Ishikawa (cell line): ENCODE results near the gene TRAPPC3L.

ENCODE experiments used
- CEBPB ChIP-seq: IDR thresholded peaks from 2 replicates; pipeline ENCODE4 v1.6.1; 2012
- CREB1 ChIP-seq: IDR thresholded peaks from 2 replicates; pipeline ENCODE4 v1.6.1; 2012; ENCODE audit warnings: low read depth
- EGR1 ChIP-seq: IDR thresholded peaks from 2 replicates; pipeline ENCODE4 v1.6.1; 2012
- EP300 ChIP-seq: IDR thresholded peaks from 2 replicates; pipeline ENCODE4 v1.6.1; 2012; ENCODE audit warnings: borderline replicate concordance
- FOXM1 ChIP-seq: IDR thresholded peaks from 2 replicates; pipeline ENCODE4 v1.6.1; 2012; ENCODE audit warnings: low read depth, borderline replicate concordance
- MAX ChIP-seq: IDR thresholded peaks from 2 replicates; pipeline ENCODE4 v1.6.1; 2012
- NFIC ChIP-seq: IDR thresholded peaks from 2 replicates; pipeline ENCODE4 v1.6.1; 2012
- RAD21 ChIP-seq: IDR thresholded peaks from 2 replicates; pipeline ENCODE4 v1.6.1; 2012; ENCODE audit warnings: low read depth
- REST ChIP-seq: IDR thresholded peaks from 2 replicates; pipeline ENCODE4 v1.6.1; 2012; ENCODE audit warnings: low read depth, mild to moderate bottlenecking
- TAF1 ChIP-seq: IDR thresholded peaks from 2 replicates; pipeline ENCODE4 v1.6.1; 2012; ENCODE audit warnings: low read depth, mild to moderate bottlenecking
- TCF12 ChIP-seq: IDR thresholded peaks from 2 replicates; pipeline ENCODE4 v1.6.1; 2012; ENCODE audit warnings: low read depth
- TEAD4 ChIP-seq: IDR thresholded peaks from 2 replicates; pipeline ENCODE4 v1.6.1; 2012
- USF1 ChIP-seq: IDR thresholded peaks from 2 replicates; pipeline ENCODE4 v1.6.1; 2012
- YY1 ChIP-seq: IDR thresholded peaks from 2 replicates; pipeline ENCODE4 v1.6.1; 2012; ENCODE audit warnings: low read depth
- ZBTB7A ChIP-seq: IDR thresholded peaks from 2 replicates; pipeline ENCODE4 v1.6.1; 2012; ENCODE audit warnings: low read depth

Gene TRAPPC3L

GRCh38 chr6:116472706-116473105 is 72.8 kb downstream of the TRAPPC3L start:
- TF ChIP-seq RAD21, result no peak
- no peak for TF ChIP-seq ZBTB7A
- no peak for TF ChIP-seq TCF12
- TF ChIP-seq CEBPB, result no peak

- TF ChIP-seq FOXM1 (no peak), EGR1 (no peak), EP300 (no peak), USF1 (no peak), REST (no peak), CREB1 (no peak), TCF12 (no peak), TEAD4 (no peak), YY1 (no peak), CEBPB (no peak), MAX (no peak), TAF1 (no peak), ZBTB7A (no peak), RAD21 (no peak), NFIC (no peak)
These were observed 74.0 kb downstream of the TRAPPC3L start for GRCh38 chr6:116471531-116471930.

- TF ChIP-seq TAF1, result no peak
- TF ChIP-seq TCF12, result no peak
These were observed 77.2 kb downstream of the TRAPPC3L start for GRCh38 chr6:116468293-116468692.

GRCh38 chr6:116467514-116467913 is 78.0 kb downstream of the TRAPPC3L start:
- TF ChIP-seq EGR1 (no peak), NFIC (no peak), ZBTB7A (no peak), REST (no peak), YY1 (no peak), FOXM1 (no peak), CEBPB (no peak), CREB1 (no peak), TCF12 (no peak), MAX (no peak), USF1 (no peak)

GRCh38 chr6:116467096-116467495 is 78.4 kb downstream of the TRAPPC3L start:
- TF ChIP-seq USF1 (no peak), ZBTB7A (no peak), CEBPB (no peak), NFIC (no peak), EGR1 (no peak), TCF12 (no peak), FOXM1 (no peak), EP300 (no peak), YY1 (no peak), CREB1 (no peak), RAD21 (no peak), MAX (no peak)

- TF ChIP-seq TAF1 (no peak), RAD21 (no peak), USF1 (no peak), TEAD4 (no peak)
These were observed 80.2 kb downstream of the TRAPPC3L start for GRCh38 chr6:116465246-116465645.
